ENCODE results near the gene SCYL1.

- TF ChIP-seq CTCF (IDR thresholded peaks at IDR 0.05) (no peak), ZFX (IDR thresholded peaks at IDR 0.05; ENCODE audit: borderline replicate concordance) (no peak)
Observed at GRCh38 chr11:65538232-65538914, 13.5 kb downstream of the SCYL1 start.

Measured in 22Rv1 (cell line).